ENCODE measurements around the gene GRB14. TPM values are rescaled to one million over a fixed set of nuclear protein-coding genes. Genes with fewer than 3 reads are reported as not detected.
A peak's percentile ranks its signal among the peaks of the same experiment; 100 is the strongest.

GRB14 gene
- total RNA-seq, 4 donors from 2014 or later = 2.1 to 14.9 (median 3.4) TPM

- ATAC-seq (no peak), DNase-seq (no peak)
- in situ Hi-C loops (cut with MboI; ENCODE audit: low sequenced_read_pairs in 4 of 4) (no loop called here), intact Hi-C loops (cut with DNase I; ENCODE audit: low total_unique reads) (no loop called here)
- no peak overlapping the region for H3K27ac ChIP-seq
- no peak overlapping the region for H3K4me3 ChIP-seq
- H3K9me3 ChIP-seq = no peaks in the 10 kb centered on the region
- H3K36me3 ChIP-seq = no peaks in the 10 kb centered on the region
- TF ChIP-seq POLR2A (IDR thresholded peaks at IDR 0.05) = no peak
- TF ChIP-seq, protein P1, sequence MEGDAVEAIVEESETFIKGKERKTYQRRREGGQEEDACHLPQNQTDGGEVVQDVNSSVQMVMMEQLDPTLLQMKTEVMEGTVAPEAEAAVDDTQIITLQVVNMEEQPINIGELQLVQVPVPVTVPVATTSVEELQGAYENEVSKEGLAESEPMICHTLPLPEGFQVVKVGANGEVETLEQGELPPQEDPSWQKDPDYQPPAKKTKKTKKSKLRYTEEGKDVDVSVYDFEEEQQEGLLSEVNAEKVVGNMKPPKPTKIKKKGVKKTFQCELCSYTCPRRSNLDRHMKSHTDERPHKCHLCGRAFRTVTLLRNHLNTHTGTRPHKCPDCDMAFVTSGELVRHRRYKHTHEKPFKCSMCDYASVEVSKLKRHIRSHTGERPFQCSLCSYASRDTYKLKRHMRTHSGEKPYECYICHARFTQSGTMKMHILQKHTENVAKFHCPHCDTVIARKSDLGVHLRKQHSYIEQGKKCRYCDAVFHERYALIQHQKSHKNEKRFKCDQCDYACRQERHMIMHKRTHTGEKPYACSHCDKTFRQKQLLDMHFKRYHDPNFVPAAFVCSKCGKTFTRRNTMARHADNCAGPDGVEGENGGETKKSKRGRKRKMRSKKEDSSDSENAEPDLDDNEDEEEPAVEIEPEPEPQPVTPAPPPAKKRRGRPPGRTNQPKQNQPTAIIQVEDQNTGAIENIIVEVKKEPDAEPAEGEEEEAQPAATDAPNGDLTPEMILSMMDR (IDR thresholded peaks at IDR 0.05 in 4 of 5, conservative IDR thresholded peaks at IDR 0.05 in 1 of 5) = no peak
- H3K27me3 ChIP-seq = no peaks in the 10 kb centered on the region
- H3K4me1 ChIP-seq = no peaks in the 10 kb centered on the region
These were observed 106.8 kb downstream of the GRB14 start for GRCh38 chr2:164514491-164514890.

- Histone ChIP-seq H3K36me3 (no peaks in the 10 kb centered on the region), H3K27ac (no peak overlapping the region), H3K27me3 (no peaks in the 10 kb centered on the region), H3K4me3 (no peak overlapping the region), H3K9me3 (no peaks in the 10 kb centered on the region), H3K4me1 (no peaks in the 10 kb centered on the region)
- intact Hi-C loops (cut with DNase I; ENCODE audit: low total_unique reads) = no loop called here
- no peak for TF ChIP-seq POLR2A (IDR thresholded peaks at IDR 0.05)
- TF ChIP-seq, protein P1 (IDR thresholded peaks at IDR 0.05 in 4 of 5, conservative IDR thresholded peaks at IDR 0.05 in 1 of 5) = no peak
- in situ Hi-C loops (cut with MboI; ENCODE audit: low sequenced_read_pairs in 4 of 4) = no loop called here
- ATAC-seq (no peak), DNase-seq (no peak)
These were observed 108.4 kb downstream of the GRB14 start for GRCh38 chr2:164512871-164513270.

DNA sequence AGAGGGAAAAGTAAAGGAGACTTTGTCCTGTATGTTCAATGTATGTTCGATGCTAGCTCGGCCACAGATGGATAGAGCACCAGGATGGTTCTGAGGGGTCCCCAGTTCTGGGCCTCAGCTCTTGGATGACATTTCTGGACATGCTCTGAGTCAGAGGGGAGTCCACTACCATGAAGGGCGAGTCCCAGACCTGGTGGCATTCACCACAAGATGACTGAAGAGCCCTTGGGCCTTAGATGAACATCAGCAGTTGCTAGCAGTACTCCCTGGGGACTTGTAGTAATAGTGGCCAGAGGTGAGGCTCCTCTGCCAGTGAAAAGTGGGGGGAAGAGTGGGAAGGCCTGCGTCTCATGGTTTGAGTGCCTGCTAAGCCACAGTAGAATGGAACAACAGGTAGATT lies 109.5 kb downstream of the GRB14 start:
- Histone ChIP-seq H3K27me3 (no peaks in the 10 kb centered on the region), H3K4me3 (no peak overlapping the region), H3K36me3 (no peaks in the 10 kb centered on the region), H3K4me1 (no peaks in the 10 kb centered on the region), H3K9me3 (no peaks in the 10 kb centered on the region), H3K27ac (no peak overlapping the region)
- intact Hi-C loops (cut with DNase I; ENCODE audit: low total_unique reads) (no loop called here), in situ Hi-C loops (cut with MboI; ENCODE audit: low sequenced_read_pairs in 4 of 4) (no loop called here)
- no peak for DNase-seq
- TF ChIP-seq POLR2A (IDR thresholded peaks at IDR 0.05) = no peak
- TF ChIP-seq, protein P1 (IDR thresholded peaks at IDR 0.05 in 4 of 5, conservative IDR thresholded peaks at IDR 0.05 in 1 of 5) = no peak
- no peak for ATAC-seq

DNA sequence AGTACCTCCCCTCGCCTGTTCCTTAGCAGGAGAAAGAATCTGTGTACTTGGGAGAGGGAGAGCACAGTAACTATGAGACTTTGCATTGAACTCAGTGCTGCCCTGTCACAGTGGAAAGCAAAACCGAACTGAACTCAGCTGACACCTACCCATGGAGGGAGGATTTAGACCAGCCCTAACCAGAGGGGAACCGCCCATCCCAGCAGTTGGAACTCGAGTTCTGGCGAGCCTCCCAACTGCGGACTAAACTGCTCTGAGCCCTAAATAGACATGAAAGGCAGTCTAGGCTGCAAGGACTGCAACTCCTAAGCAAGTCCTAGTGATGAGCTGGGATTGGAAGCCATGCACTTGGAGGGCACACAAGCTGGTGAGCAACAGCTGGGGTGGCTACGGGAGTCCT lies 110.4 kb downstream of the GRB14 start:
- Histone ChIP-seq H3K27ac (no peak overlapping the region), H3K9me3 (no peaks in the 10 kb centered on the region), H3K4me1 (no peaks in the 10 kb centered on the region), H3K36me3 (no peaks in the 10 kb centered on the region), H3K27me3 (no peaks in the 10 kb centered on the region), H3K4me3 (no peak overlapping the region)
- ATAC-seq (peak in 1 of 2 donors; percentile 16), DNase-seq (no peak)
- in situ Hi-C loops (cut with MboI; ENCODE audit: low sequenced_read_pairs in 4 of 4) = no loop called here
- intact Hi-C loops (cut with DNase I; ENCODE audit: low total_unique reads) = no loop called here
- no peak for TF ChIP-seq POLR2A (IDR thresholded peaks at IDR 0.05)
- TF ChIP-seq, protein P1 (IDR thresholded peaks at IDR 0.05 in 4 of 5, conservative IDR thresholded peaks at IDR 0.05 in 1 of 5) = no peak

DNA sequence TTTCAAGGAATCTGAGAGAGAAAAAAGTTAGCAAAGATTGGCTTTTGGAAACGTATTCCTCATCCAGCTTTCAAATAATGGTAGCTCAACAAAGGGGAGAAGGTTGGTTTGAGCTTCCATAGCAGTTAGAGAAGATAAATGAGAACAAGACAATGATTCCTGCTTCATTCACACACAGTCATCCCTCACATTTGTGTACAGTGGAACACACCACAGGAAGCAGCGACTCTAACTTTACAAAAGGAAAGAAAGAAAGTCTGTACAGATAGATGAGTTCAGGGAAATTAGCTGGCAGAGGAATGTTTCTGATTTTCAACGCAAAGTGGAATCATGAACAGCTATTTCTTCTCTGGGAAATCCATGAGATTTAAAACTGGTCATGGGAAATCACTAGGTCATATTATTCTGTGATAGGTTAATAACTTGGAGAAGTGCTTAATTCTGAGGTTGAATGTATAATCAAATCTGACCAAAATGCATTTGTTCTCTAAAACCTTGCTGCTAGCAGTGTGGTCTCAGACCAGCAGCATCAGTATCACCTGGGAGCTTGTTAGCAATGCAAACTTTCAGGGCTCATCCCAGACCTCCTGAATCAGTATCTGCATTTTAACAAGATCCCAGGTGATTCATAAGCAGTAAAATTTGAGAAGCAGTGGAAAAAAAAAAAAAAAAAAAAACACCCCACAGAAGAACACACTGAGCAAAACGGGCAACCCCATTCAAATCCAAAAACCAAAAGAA lies 112.0 kb downstream of the GRB14 start:
- in situ Hi-C loops (cut with MboI; ENCODE audit: low sequenced_read_pairs in 4 of 4) = no loop called here
- ATAC-seq = no peak
- Histone ChIP-seq H3K27me3 (no peaks in the 10 kb centered on the region), H3K9me3 (no peaks in the 10 kb centered on the region), H3K36me3 (no peaks in the 10 kb centered on the region), H3K27ac (no peak overlapping the region), H3K4me1 (no peaks in the 10 kb centered on the region), H3K4me3 (no peak overlapping the region)
- TF ChIP-seq POLR2A (IDR thresholded peaks at IDR 0.05) = no peak
- TF ChIP-seq, protein P1 (IDR thresholded peaks at IDR 0.05 in 4 of 5, conservative IDR thresholded peaks at IDR 0.05 in 1 of 5) = no peak
- DNase-seq = no peak
- intact Hi-C loops (cut with DNase I; ENCODE audit: low total_unique reads) = no loop called here
